Liver (tissue), 9 donors: ENCODE results near the gene C1QA. TPM values are rescaled to one million over a fixed set of nuclear protein-coding genes. Genes with fewer than 3 reads are reported as not detected.
A peak's percentile ranks its signal among the peaks of the same experiment; 100 is the strongest.

Source experiments
- DNase-seq: peaks from one replicate; pipeline ENCODE4 v3.0.0-alpha.2; 2017; ENCODE audit warnings: low spot score
- H3K27ac ChIP-seq, 2 donors: one replicate each; pipeline ENCODE4 v1.7.0; 2013; ENCODE audit warnings: inconsistent platforms in 2 of 2, low read length in 2 of 2, control low read depth in 1 of 2, low read depth in 1 of 2, mild to moderate bottlenecking in 1 of 2
- H3K27me3 ChIP-seq, 4 donors: one replicate each; pipeline versions ENCODE4 v1.6.1 to v1.7.0; 2013; ENCODE audit warnings: low read length in 3 of 4, inconsistent platforms in 1 of 4, mild to moderate bottlenecking in 1 of 4, moderate library complexity in 1 of 4; ENCODE audit not compliant: control insufficient read depth in 4 of 4, insufficient read depth in 4 of 4
- H3K36me3 ChIP-seq, 4 donors: one replicate each; pipeline versions ENCODE4 v1.6.1 to v1.7.0; 2013; ENCODE audit warnings: low read length in 3 of 4, mild to moderate bottlenecking in 3 of 4, low read depth in 1 of 4, moderate library complexity in 1 of 4; ENCODE audit not compliant: control insufficient read depth in 4 of 4, insufficient read depth in 3 of 4
- H3K4me1 ChIP-seq, 4 donors: one replicate each; pipeline versions ENCODE4 v1.6.1 to v1.7.0; 2013; ENCODE audit warnings: low read length in 3 of 4, mild to moderate bottlenecking in 3 of 4, moderate library complexity in 1 of 4; ENCODE audit not compliant: control insufficient read depth in 4 of 4, insufficient read depth in 4 of 4
- H3K4me3 ChIP-seq, 3 donors: one replicate each; pipeline versions ENCODE4 v1.6.1 to v1.7.0; 2013; ENCODE audit warnings: low read length in 3 of 3, control low read depth in 1 of 3, low read depth in 1 of 3, mild to moderate bottlenecking in 1 of 3
- H3K9ac ChIP-seq, 2 donors: one replicate each; pipeline ENCODE4 v1.7.0; 2013; ENCODE audit warnings: low read length in 2 of 2, mild to moderate bottlenecking in 2 of 2, moderate library complexity in 2 of 2, control low read depth in 1 of 2, low read depth in 1 of 2
- H3K9me3 ChIP-seq, 4 donors: one replicate each; pipeline versions ENCODE4 v1.6.1 to v1.7.0; 2013; ENCODE audit warnings: low read length in 3 of 4; ENCODE audit not compliant: control insufficient read depth in 4 of 4
- CTCF ChIP-seq: fragments of 150-350 bp; IDR thresholded peaks from 2 replicates; pipeline ENCODE4 v1.5.1; 2017; ENCODE audit warnings: improper control_type of control experiment, low read depth, low read length; ENCODE audit not compliant: missing input control
- EGR1 ChIP-seq, 2 donors: IDR thresholded peaks; 2 replicates each; pipeline ENCODE4 v1.6.1; 2016 to 2018; ENCODE audit warnings: antibody characterized with exemption in 2 of 2, low read depth in 2 of 2
- FOXA1 ChIP-seq: IDR thresholded peaks from 2 replicates; pipeline ENCODE4 v1.6.1; 2016; ENCODE audit warnings: antibody characterized with exemption
- FOXA2 ChIP-seq: IDR thresholded peaks from 2 replicates; pipeline ENCODE4 v1.6.1; 2016; ENCODE audit warnings: antibody characterized with exemption
- GABPA ChIP-seq, 2 donors: IDR thresholded peaks in 1 of 2; conservative IDR thresholded peaks in 1 of 2; 2 replicates each; pipeline ENCODE4 v1.6.1; 2016; ENCODE audit warnings: antibody characterized with exemption in 2 of 2, mild to moderate bottlenecking in 1 of 2, moderate library complexity in 1 of 2
- HNF4G ChIP-seq: IDR thresholded peaks from 2 replicates; pipeline ENCODE4 v1.6.1; 2016; ENCODE audit warnings: antibody characterized with exemption
- JUND ChIP-seq, 2 donors: IDR thresholded peaks; 2 replicates each; pipeline ENCODE4 v1.6.1; 2016; ENCODE audit warnings: antibody characterized with exemption in 2 of 2
- MAX ChIP-seq: IDR thresholded peaks from 2 replicates; pipeline ENCODE4 v1.6.1; 2016; ENCODE audit warnings: antibody characterized with exemption
- NR2F2 ChIP-seq: IDR thresholded peaks from 2 replicates; pipeline ENCODE4 v1.6.1; 2016; ENCODE audit warnings: antibody characterized with exemption
- RAD21 ChIP-seq, 2 donors: IDR thresholded peaks; 2 replicates each; pipeline ENCODE4 v1.6.1; 2016; ENCODE audit warnings: antibody characterized with exemption in 2 of 2, mild to moderate bottlenecking in 2 of 2
- RXRA ChIP-seq, 2 donors: IDR thresholded peaks; 2 replicates each; pipeline ENCODE4 v1.6.1; 2017 to 2018; ENCODE audit warnings: antibody characterized with exemption in 2 of 2, mild to moderate bottlenecking in 1 of 2
- SP1 ChIP-seq: IDR thresholded peaks from 2 replicates; pipeline ENCODE4 v1.6.1; 2018; ENCODE audit warnings: antibody characterized with exemption, mild to moderate bottlenecking
- TAF1 ChIP-seq: conservative IDR thresholded peaks from 2 replicates; pipeline ENCODE4 v1.6.1; 2016; ENCODE audit warnings: antibody characterized with exemption, mild to moderate bottlenecking
- ZBTB33 ChIP-seq: IDR thresholded peaks from 2 replicates; pipeline ENCODE4 v1.6.1; 2016; ENCODE audit warnings: antibody characterized with exemption
- WGBS: extraction: QIAGEN DNeasy Blood & Tissue Kit; methylation state at CpG from one replicate; pipeline ENCODE4 v1.1.7; 2013; 5-methylcytosine and 5-hydroxymethylcytosine counted together
- polyA plus RNA-seq, 2 donors: library from polyadenylated mRNA; stranded (reverse) in 1 of 2; unstranded in 1 of 2; fragments of 200-250 nt in 1 of 2; fragments of >200 nt in 1 of 2; fragmentation: Nextera tagmentation in 1 of 2; extraction: Ambion mirVana in 1 of 2; gene quantifications; one replicate each; pipeline versions ENCODE4 v1.2.1 to v1.2.3, GENCODE V29; 2013 to 2015
- total RNA-seq, 2 donors: library from RNA; depleted of rRNA; stranded (reverse); fragments of >200 nt; gene quantifications; one replicate each; pipeline ENCODE4 v1.2.3, GENCODE V29; 2014
- donor health status: healthy.
- donor health status: healthy.
- donor health status: healthy.
- donor health status: healthy.
- donor health status: healthy.

The C1QA gene
- total and polyA plus RNA-seq, 4 donors: 73.0 to 243 (median 94.6) TPM

- no peak for TF ChIP-seq FOXA2
These were observed 4.8 kb downstream of the C1QA start (continued) for GRCh38 chr1:22641247-22641646.

GRCh38 chr1:22641906-22642636 lies 5.6 kb downstream of the C1QA start:
- Histone ChIP-seq H3K36me3 (no peaks in the 10 kb centered on the region), H3K9ac (no peak overlapping the region), H3K9me3 (no peaks in the 10 kb centered on the region), H3K27me3 (no peaks in the 10 kb centered on the region), H3K27ac (no peak overlapping the region), H3K4me3 (no peak overlapping the region), H3K4me1 (peaks cover 0 to 1% (median 0%) of the 10 kb centered on the region in 4 donors)
- no peak for TF ChIP-seq TAF1
- TF ChIP-seq GABPA (IDR thresholded peaks at IDR 0.05 in 1 of 2, conservative IDR thresholded peaks at IDR 0.05 in 1 of 2): no peak
- TF ChIP-seq RXRA (IDR thresholded peaks at IDR 0.05): peak; percentile 7 to 11
- peak; percentile 79 for TF ChIP-seq CTCF
- TF ChIP-seq RAD21 (IDR thresholded peaks at IDR 0.05): peak; percentile 93 to 96
- no peak for TF ChIP-seq ZBTB33
- WGBS: 9% methylated on average over 18 of the region's 18 CpGs
- peak; percentile 84 for DNase-seq

- Histone ChIP-seq H3K4me3 (peak within 1 kb of the TSS in 1 of 3 donors; percentile 19), H3K4me1 (peaks cover 0 to 1% (median 0%) of the 10 kb centered on the region in 4 donors), H3K36me3 (no peaks in the 10 kb centered on the region), H3K27me3 (no peaks in the 10 kb centered on the region), H3K9ac (no peak within 1 kb of the TSS), H3K27ac (no peak within 1 kb of the TSS), H3K9me3 (no peaks in the 10 kb centered on the region)
- 66% methylated on average over 8 of the region's 8 CpGs for WGBS
- TF ChIP-seq EGR1 (IDR thresholded peaks at IDR 0.05; ENCODE audit: low read depth in 2 of 2) (no peak), SP1 (no peak), FOXA1 (no peak), NR2F2 (no peak), HNF4G (no peak), RXRA (IDR thresholded peaks at IDR 0.05) (no peak), ZBTB33 (no peak), MAX (no peak), TAF1 (no peak), CTCF (no peak), JUND (IDR thresholded peaks at IDR 0.05) (no peak)
- DNase-seq: no peak
These were observed 7.0 kb downstream of the C1QA start, which contains the start of gene C1QC for GRCh38 chr1:22643381-22643780. C1QC (plus strand) TSS chr1:22643633; CDS start chr1:22644024, 391 bp downstream.
